Neural cell (in vitro differentiated cells): Measurements from ENCODE around the gene MREG.

ENCODE experiments used
- CTCF ChIP-seq: fragments of 450-650 bp; IDR thresholded peaks from 2 replicates; pipeline ENCODE4 v1.5.1; 2014; ENCODE audit warnings: antibody characterized with exemption, mild to moderate bottlenecking, moderate library complexity; ENCODE audit not compliant: poor library complexity, severe bottlenecking
- EZH2 ChIP-seq: fragments of 200-600, 300-800 bp; shearing (Covaris generic), sonication (generic); IDR thresholded peaks from 2 replicates; pipeline ENCODE4 v1.6.1; 2014; ENCODE audit warnings: antibody characterized with exemption, low read length, borderline replicate concordance, mild to moderate bottlenecking; ENCODE audit not compliant: insufficient read depth, poor library complexity, severe bottlenecking
- MXI1 ChIP-seq: fragments of 450-650 bp; conservative IDR thresholded peaks from 2 replicates; pipeline ENCODE4 v1.6.1; 2014; ENCODE audit warnings: antibody characterized with exemption, mild to moderate bottlenecking; ENCODE audit not compliant: poor library complexity, severe bottlenecking
- POLR2AphosphoS5 ChIP-seq: IDR thresholded peaks from 2 replicates; pipeline ENCODE4 v1.6.1; 2012
- RAD21 ChIP-seq: fragments of 450-650 bp; conservative IDR thresholded peaks from 2 replicates; pipeline ENCODE4 v1.6.1; 2014; ENCODE audit warnings: antibody characterized with exemption, mild to moderate bottlenecking, moderate library complexity
- REST ChIP-seq: IDR thresholded peaks from 2 replicates; pipeline ENCODE4 v1.6.1; 2012; ENCODE audit warnings: borderline replicate concordance
- TAF1 ChIP-seq: IDR thresholded peaks from 2 replicates; pipeline ENCODE4 v1.6.1; 2012; ENCODE audit warnings: low read depth

- no peak for TF ChIP-seq CTCF
- no peak for TF ChIP-seq EZH2
- no peak for TF ChIP-seq POLR2AphosphoS5
- TF ChIP-seq RAD21 = no peak
- no peak for TF ChIP-seq TAF1
- TF ChIP-seq MXI1 = no peak
- TF ChIP-seq REST = no peak
These were observed 51.4 kb downstream of the MREG start for GRCh38 chr2:215961981-215962380.
